ENCODE results near the gene GLS2.

GLS2 gene

GRCh38 chr12:56479625-56480024 lies 8.3 kb downstream of the GLS2 start:
- no peak overlapping the region for H3K4me3 ChIP-seq (ENCODE audit: low read depth in 1 of 2, low read length in 2 of 2)

GRCh38 chr12:56477521-56478225 lies 10.3 kb downstream of the GLS2 start:
- no peak for DNase-seq
- Histone ChIP-seq H3K27me3 (ENCODE audit: insufficient read depth, low read length, poor library complexity) (no peaks in the 10 kb centered on the region), H3K4me2 (ENCODE audit: insufficient read depth, low read length) (no peak overlapping the region), H3K4me3 (ENCODE audit: low read depth in 1 of 2, low read length in 2 of 2) (no peak overlapping the region), H3K79me2 (ENCODE audit: insufficient read depth, low read length) (peaks cover 2% of the 10 kb centered on the region; the same call in 1 of the 2 replicates), H2AFZ (ENCODE audit: low read depth, low read length) (no peak overlapping the region), H3K9ac (ENCODE audit: low read depth, low read length) (no peak overlapping the region), H3K36me3 (ENCODE audit: insufficient read depth, low read length) (peaks cover 5% of the 10 kb centered on the region), H3K27ac (ENCODE audit: low read length) (no peak overlapping the region), H3K9me3 (ENCODE audit: insufficient read depth, low read length, severe bottlenecking) (no peaks in the 10 kb centered on the region), H4K20me1 (ENCODE audit: insufficient read depth, low read length) (peaks cover 5% of the 10 kb centered on the region; the same call in 1 of the 2 replicates), H3K4me1 (ENCODE audit: insufficient read depth, low read length) (no peaks in the 10 kb centered on the region)
- no peak for ATAC-seq (ENCODE audit: insufficient read depth, low read depth)
- no peak for TF ChIP-seq CTCF (IDR thresholded peaks at IDR 0.05; ENCODE audit: borderline replicate concordance, extremely low read depth, low read length, poor library complexity, severe bottlenecking)
- TF ChIP-seq EZH2 (IDR thresholded peaks at IDR 0.05; ENCODE audit: borderline replicate concordance, low read depth, low read length, severe bottlenecking) = no peak

More at GRCh38 chr12:56479625-56480024, 8.3 kb downstream of the GLS2 start:
- Histone ChIP-seq H3K27me3 (ENCODE audit: insufficient read depth, low read length, poor library complexity) (no peaks in the 10 kb centered on the region), H3K9ac (ENCODE audit: low read depth, low read length) (no peak overlapping the region), H2AFZ (ENCODE audit: low read depth, low read length) (no peak overlapping the region), H3K4me1 (ENCODE audit: insufficient read depth, low read length) (no peaks in the 10 kb centered on the region), H3K27ac (ENCODE audit: low read length) (no peak overlapping the region), H3K79me2 (ENCODE audit: insufficient read depth, low read length) (no peaks in the 10 kb centered on the region), H3K4me2 (ENCODE audit: insufficient read depth, low read length) (no peak overlapping the region), H3K9me3 (ENCODE audit: insufficient read depth, low read length, severe bottlenecking) (no peaks in the 10 kb centered on the region), H3K36me3 (ENCODE audit: insufficient read depth, low read length) (no peaks in the 10 kb centered on the region; the same call in 1 of the 2 replicates), H4K20me1 (ENCODE audit: insufficient read depth, low read length) (peaks cover 5% of the 10 kb centered on the region; the same call in 1 of the 2 replicates)
- DNase-seq = no peak
- ATAC-seq (ENCODE audit: insufficient read depth, low read depth) = no peak
- no peak for TF ChIP-seq EZH2 (IDR thresholded peaks at IDR 0.05; ENCODE audit: borderline replicate concordance, low read depth, low read length, severe bottlenecking)
- no peak for TF ChIP-seq CTCF (IDR thresholded peaks at IDR 0.05; ENCODE audit: borderline replicate concordance, extremely low read depth, low read length, poor library complexity, severe bottlenecking)

GRCh38 chr12:56476972-56477432 lies 11.0 kb downstream of the GLS2 start:
- Histone ChIP-seq H3K9me3 (ENCODE audit: insufficient read depth, low read length, severe bottlenecking) (no peaks in the 10 kb centered on the region), H3K79me2 (ENCODE audit: insufficient read depth, low read length) (peaks cover 5% of the 10 kb centered on the region; the same call in 1 of the 2 replicates), H3K4me1 (ENCODE audit: insufficient read depth, low read length) (no peaks in the 10 kb centered on the region), H3K4me2 (ENCODE audit: insufficient read depth, low read length) (no peak overlapping the region), H3K36me3 (ENCODE audit: insufficient read depth, low read length) (peaks cover 8% of the 10 kb centered on the region), H3K9ac (ENCODE audit: low read depth, low read length) (no peak overlapping the region), H4K20me1 (ENCODE audit: insufficient read depth, low read length) (peaks cover 5% of the 10 kb centered on the region; the same call in 1 of the 2 replicates), H3K4me3 (ENCODE audit: low read depth in 1 of 2, low read length in 2 of 2) (no peak overlapping the region), H2AFZ (ENCODE audit: low read depth, low read length) (no peak overlapping the region), H3K27ac (ENCODE audit: low read length) (no peak overlapping the region), H3K27me3 (ENCODE audit: insufficient read depth, low read length, poor library complexity) (no peaks in the 10 kb centered on the region)
- ATAC-seq (ENCODE audit: insufficient read depth, low read depth) = no peak
- DNase-seq = no peak
- TF ChIP-seq CTCF (IDR thresholded peaks at IDR 0.05; ENCODE audit: borderline replicate concordance, extremely low read depth, low read length, poor library complexity, severe bottlenecking) (no peak), EZH2 (IDR thresholded peaks at IDR 0.05; ENCODE audit: borderline replicate concordance, low read depth, low read length, severe bottlenecking) (no peak)
